ENCODE data around the gene MTHFR. TPM values are rescaled to one million over a fixed set of nuclear protein-coding genes. Genes with fewer than 3 reads are reported as not detected.

MTHFR gene
- 28.4 TPM for total RNA-seq

GRCh38 chr1:11805422-11806306 is at the start of gene MTHFR, which contains the start of gene CLCN6:
Gene MTHFR, minus strand, starts transcription at chr1:11805964. Its CDS starts 2,848 bp downstream, at chr1:11803116.
Gene CLCN6, plus strand, starts transcription at chr1:11806191. Its CDS starts 72 bp downstream, at chr1:11806263.
- Histone ChIP-seq H3K4me3 (ENCODE audit: low read length) (peak within 1 kb of the TSS; percentile 79), H3K4me1 (ENCODE audit: insufficient read depth, low read length) (peaks cover 61% of the 10 kb centered on the region), H3K9me3 (ENCODE audit: low read depth, low read length) (no peaks in the 10 kb centered on the region), H3K27me3 (ENCODE audit: insufficient read depth, low read length) (no peaks in the 10 kb centered on the region)

DNA sequence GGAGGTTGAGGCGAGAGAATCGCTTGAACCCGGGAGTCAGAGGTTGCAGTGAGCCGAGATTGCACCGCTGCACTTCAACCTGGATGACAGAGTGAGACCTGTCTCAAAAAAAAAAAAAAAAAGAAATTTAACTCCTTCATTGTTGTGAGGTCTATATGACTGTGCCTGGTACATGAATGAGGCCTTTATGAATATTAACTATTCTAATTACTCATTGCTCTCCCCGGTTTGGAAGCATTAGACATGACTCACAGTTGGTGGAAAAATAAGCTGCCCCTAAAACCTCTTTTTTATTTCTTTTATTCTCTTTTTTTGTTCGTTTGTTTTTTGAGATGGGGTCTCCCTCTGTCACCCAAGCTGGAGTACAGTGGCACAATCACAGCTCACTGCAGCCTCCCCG is 49.7 kb upstream of the MTHFR start:
- no peaks in the 10 kb centered on the region for H3K9me3 ChIP-seq (ENCODE audit: low read depth, low read length)
- H3K4me1 ChIP-seq (ENCODE audit: insufficient read depth, low read length), result peaks cover 11% of the 10 kb centered on the region
- no peak overlapping the region for H3K4me3 ChIP-seq (ENCODE audit: low read length)
- H3K27me3 ChIP-seq (ENCODE audit: insufficient read depth, low read length), result peaks cover 34% of the 10 kb centered on the region

- H3K27me3 ChIP-seq (ENCODE audit: insufficient read depth, low read length), result peaks cover 25% of the 10 kb centered on the region
- no peaks in the 10 kb centered on the region for H3K9me3 ChIP-seq (ENCODE audit: low read depth, low read length)
- H3K4me1 ChIP-seq (ENCODE audit: insufficient read depth, low read length), result peaks cover 11% of the 10 kb centered on the region
- H3K4me3 ChIP-seq (ENCODE audit: low read length), result no peak overlapping the region
Measured at GRCh38 chr1:11854519-11854918, 48.8 kb upstream of the MTHFR start.

DNA sequence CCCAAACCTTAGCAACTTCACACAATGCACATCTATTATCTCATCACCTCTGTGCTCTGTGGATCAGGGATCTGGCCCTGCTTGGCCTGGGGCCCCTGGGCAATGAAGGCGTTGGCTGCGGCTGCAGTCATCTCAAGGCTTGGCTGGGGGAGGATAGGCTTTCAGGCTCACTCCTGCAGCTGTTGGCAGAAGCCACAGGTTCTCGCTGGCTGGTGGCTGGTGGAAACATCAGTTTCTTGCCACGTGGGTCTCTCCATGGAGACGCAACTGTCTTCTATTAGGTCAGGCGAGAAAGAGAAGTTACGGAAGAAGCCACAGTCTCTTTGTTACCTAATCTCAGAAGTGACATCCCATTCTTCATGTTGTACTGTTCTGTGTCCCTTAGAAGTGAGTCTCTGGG is 45.4 kb upstream of the MTHFR start:
- H3K9me3 ChIP-seq (ENCODE audit: low read depth, low read length), result no peaks in the 10 kb centered on the region
- no peaks in the 10 kb centered on the region for H3K27me3 ChIP-seq (ENCODE audit: insufficient read depth, low read length)
- H3K4me1 ChIP-seq (ENCODE audit: insufficient read depth, low read length), result peaks cover 11% of the 10 kb centered on the region
- H3K4me3 ChIP-seq (ENCODE audit: low read length), result no peak overlapping the region

GRCh38 chr1:11850156-11850555 is 44.4 kb upstream of the MTHFR start:
- no peaks in the 10 kb centered on the region for H3K27me3 ChIP-seq (ENCODE audit: insufficient read depth, low read length)
- no peak overlapping the region for H3K4me3 ChIP-seq (ENCODE audit: low read length)
- H3K9me3 ChIP-seq (ENCODE audit: low read depth, low read length), result no peaks in the 10 kb centered on the region
- peaks cover 11% of the 10 kb centered on the region for H3K4me1 ChIP-seq (ENCODE audit: insufficient read depth, low read length)

GRCh38 chr1:11848373-11848700 is 42.6 kb upstream of the MTHFR start:
- Histone ChIP-seq H3K27me3 (ENCODE audit: insufficient read depth, low read length) (no peaks in the 10 kb centered on the region), H3K9me3 (ENCODE audit: low read depth, low read length) (no peaks in the 10 kb centered on the region), H3K4me1 (ENCODE audit: insufficient read depth, low read length) (peaks cover 20% of the 10 kb centered on the region), H3K4me3 (ENCODE audit: low read length) (no peak overlapping the region)

GRCh38 chr1:11847667-11848372 is 42.1 kb upstream of the MTHFR start, which contains the start of gene NPPA:
Gene NPPA, minus strand, starts transcription at chr1:11847783. Its CDS starts 99 bp downstream, at chr1:11847684.
- Histone ChIP-seq H3K27me3 (ENCODE audit: insufficient read depth, low read length) (no peaks in the 10 kb centered on the region), H3K9me3 (ENCODE audit: low read depth, low read length) (no peaks in the 10 kb centered on the region), H3K4me3 (ENCODE audit: low read length) (no peak within 1 kb of the TSS), H3K4me1 (ENCODE audit: insufficient read depth, low read length) (peaks cover 25% of the 10 kb centered on the region)

DNA sequence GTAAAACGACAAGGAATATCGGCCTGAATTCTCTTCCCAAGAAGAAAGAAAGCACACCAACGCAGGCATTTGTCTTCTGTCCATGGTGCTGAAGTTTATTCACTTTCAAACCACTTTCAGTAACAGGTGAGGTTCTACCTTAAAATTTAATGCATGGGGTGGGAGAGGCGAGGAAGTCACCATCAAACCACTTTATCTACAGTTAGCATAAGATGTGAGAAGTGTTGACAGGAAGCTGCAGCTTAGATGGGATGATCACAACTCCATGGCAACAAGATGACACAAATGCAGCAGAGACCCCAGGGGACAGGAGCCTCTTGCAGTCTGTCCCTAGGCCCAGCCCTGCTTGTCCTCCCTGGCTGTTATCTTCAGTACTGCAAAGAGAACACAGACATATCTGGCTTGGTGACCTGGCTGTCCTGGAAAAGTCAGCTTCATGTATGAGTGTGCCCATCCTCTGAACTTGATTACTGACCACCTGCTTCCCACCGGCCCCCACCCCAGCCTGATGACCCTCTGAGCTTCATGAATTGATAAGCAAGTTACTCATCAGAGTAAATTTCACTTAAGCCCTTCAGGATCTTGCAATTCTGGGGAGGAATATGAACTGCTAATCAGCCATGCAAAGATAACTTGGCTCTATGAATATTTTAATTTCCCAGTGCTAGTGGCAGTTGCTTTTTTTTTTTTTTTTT is 40.0 kb upstream of the MTHFR start:
- Histone ChIP-seq H3K27me3 (ENCODE audit: insufficient read depth, low read length) (no peaks in the 10 kb centered on the region), H3K9me3 (ENCODE audit: low read depth, low read length) (no peaks in the 10 kb centered on the region), H3K4me3 (ENCODE audit: low read length) (no peak overlapping the region), H3K4me1 (ENCODE audit: insufficient read depth, low read length) (peaks cover 34% of the 10 kb centered on the region)

GRCh38 chr1:11842154-11843041 is 36.6 kb upstream of the MTHFR start:
- no peak overlapping the region for H3K4me3 ChIP-seq (ENCODE audit: low read length)
- no peaks in the 10 kb centered on the region for H3K9me3 ChIP-seq (ENCODE audit: low read depth, low read length)
- peaks cover 34% of the 10 kb centered on the region for H3K4me1 ChIP-seq (ENCODE audit: insufficient read depth, low read length)
- H3K27me3 ChIP-seq (ENCODE audit: insufficient read depth, low read length), result no peaks in the 10 kb centered on the region

- Histone ChIP-seq H3K27me3 (ENCODE audit: insufficient read depth, low read length) (no peaks in the 10 kb centered on the region), H3K9me3 (ENCODE audit: low read depth, low read length) (no peaks in the 10 kb centered on the region), H3K4me1 (ENCODE audit: insufficient read depth, low read length) (peaks cover 34% of the 10 kb centered on the region), H3K4me3 (ENCODE audit: low read length) (no peak overlapping the region)
Measured at GRCh38 chr1:11841245-11842153, 35.7 kb upstream of the MTHFR start.

GRCh38 chr1:11839727-11840705 is 34.3 kb upstream of the MTHFR start:
- Histone ChIP-seq H3K4me3 (ENCODE audit: low read length) (no peak overlapping the region), H3K4me1 (ENCODE audit: insufficient read depth, low read length) (peaks cover 34% of the 10 kb centered on the region), H3K27me3 (ENCODE audit: insufficient read depth, low read length) (no peaks in the 10 kb centered on the region), H3K9me3 (ENCODE audit: low read depth, low read length) (no peaks in the 10 kb centered on the region)

DNA sequence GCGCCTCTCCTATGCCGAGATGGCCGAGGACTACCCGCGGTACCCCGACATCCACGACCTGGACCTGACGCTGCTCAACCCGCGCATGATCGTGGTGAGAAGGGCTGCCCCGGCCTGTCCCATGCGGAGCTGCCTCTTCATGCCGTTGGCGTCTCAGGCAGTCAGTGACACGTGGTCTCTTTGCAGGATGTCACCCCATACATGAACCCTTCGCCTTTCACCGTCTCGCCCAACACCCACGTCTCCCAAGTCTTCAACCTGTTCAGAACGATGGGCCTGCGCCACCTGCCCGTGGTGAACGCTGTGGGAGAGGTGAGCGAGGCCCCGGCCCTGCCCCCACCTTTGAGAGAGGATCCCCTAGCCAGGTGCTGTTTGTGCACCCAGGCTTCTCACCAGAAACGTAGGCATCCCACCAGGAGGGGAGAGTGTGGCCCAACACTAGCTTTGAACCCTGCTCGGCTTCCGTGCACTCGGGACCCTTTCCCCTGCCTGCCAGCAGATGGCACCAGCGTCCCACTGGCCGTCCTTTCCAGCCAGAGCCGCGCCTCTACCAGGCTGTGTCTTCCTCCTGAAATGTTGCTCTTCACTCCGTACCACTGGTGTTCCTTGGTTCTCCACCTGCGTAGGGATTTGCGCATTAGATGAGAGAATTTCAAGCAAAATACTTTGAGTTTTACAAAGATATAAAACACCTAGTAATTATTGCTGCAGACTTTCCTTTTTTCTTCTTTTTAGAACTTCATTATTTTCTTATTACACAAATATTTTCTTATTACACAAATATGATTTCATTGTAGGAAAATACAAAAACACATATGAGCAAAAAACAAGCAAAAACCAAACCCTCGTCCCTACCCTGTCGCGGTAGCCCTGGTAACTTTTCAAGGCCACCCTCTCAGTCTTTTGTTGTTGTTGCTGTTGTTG is 32.8 kb upstream of the MTHFR start:
- Histone ChIP-seq H3K9me3 (ENCODE audit: low read depth, low read length) (no peaks in the 10 kb centered on the region), H3K4me1 (ENCODE audit: insufficient read depth, low read length) (peaks cover 27% of the 10 kb centered on the region), H3K4me3 (ENCODE audit: low read length) (no peak overlapping the region), H3K27me3 (ENCODE audit: insufficient read depth, low read length) (no peaks in the 10 kb centered on the region)
